HG03060 (cell line): Measurements from ENCODE around the gene TTBK1.

Source experiments
- ATAC-seq: cut with Tn5 transposase; IDR thresholded peaks from one replicate; pipeline ENCODE4 v1.9.1; 2021; ENCODE audit warnings: low read depth, moderate number of reproducible peaks; ENCODE audit not compliant: unreplicated experiment

The TTBK1 gene

DNA sequence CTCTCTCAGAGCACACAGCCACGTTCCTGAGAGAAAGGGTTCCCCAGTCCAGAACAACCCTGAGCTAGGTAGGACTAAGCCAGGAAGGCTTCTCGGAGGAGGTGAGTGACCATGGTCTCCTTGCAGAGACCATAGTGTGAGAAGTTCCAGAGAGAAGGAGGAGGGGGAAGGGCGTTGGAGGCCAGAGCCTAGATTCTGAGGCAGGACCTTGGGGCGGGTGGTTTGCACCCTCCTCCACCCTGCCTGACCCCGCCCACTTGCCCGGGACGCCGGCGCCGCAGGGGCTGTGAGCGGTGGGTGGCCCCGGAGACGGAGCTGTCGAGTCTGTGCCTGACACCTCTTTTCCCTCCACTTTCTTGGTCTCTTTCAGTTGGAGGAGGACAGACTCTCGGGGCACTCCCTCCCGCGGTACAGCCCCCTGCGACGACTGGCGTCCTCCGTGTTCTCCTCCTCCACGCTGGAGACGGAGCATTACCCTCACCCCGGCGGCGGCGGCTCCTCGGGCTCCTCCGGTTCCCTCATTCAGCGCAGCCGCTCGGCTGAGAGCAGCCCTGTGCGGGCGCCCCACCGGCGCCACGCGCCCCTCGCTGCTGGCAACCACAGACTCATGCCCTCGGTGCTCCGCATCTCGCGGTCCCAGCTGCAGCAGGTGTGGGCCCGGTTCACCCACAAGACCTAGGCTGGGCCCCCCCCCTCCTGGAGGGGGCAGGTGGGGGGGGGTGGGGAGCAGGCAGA, 26.2 kb downstream of the TTBK1 start:
- no peak for ATAC-seq

DNA sequence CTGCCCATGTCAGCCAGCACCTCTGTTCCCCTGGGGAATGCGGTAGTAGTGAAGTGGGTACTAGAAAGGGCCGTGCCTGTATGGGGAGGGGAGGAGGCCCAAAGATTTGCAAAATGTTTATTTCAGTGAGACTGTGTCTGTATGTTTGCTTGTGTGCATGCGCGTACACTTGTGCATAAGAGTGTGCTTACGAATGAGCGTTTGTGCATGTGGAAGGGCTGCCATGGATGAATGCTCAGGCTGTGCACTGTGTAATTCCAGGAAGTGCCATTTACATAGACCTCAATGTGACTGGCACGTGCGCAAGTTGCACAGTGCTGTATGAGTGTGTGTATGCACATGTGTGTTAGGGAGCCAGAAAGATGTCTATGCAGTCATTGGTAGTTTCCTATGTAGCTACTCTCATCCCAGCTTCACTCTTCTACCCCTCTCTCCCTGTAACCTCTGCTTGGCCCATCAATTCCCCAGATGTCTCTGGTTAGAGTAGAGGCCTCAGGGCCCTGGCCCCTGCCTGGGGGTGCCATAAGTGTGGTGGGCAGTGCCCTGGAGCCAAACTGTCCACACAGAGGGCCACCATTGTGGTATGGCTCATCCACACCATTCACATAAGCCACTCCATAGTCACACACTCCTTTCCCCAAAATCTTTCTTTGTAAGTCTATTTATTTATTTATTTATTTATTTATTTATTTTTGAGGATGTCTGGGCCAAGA, 28.0 kb downstream of the TTBK1 start:
- ATAC-seq = no peak

DNA sequence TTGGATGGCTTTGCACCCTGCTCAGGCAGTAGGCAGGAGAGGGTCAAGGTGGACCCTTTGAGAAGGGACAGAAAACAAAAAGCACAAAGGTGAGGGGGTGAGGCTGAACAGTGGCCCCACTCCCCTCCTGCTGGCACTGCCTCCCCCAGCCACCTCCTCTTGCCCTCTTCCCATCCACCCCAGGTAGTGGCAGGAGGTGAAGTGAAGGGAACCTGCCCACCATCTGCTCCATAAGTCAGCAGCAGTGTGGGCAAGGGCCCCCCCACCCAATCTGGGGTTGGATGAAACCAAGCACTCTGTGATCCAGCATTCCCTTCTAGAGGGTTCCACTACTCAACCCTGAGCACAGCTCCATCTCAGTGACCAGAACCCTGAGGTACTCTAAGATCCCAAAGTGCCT, 28.7 kb downstream of the TTBK1 start:
- no peak for ATAC-seq

DNA sequence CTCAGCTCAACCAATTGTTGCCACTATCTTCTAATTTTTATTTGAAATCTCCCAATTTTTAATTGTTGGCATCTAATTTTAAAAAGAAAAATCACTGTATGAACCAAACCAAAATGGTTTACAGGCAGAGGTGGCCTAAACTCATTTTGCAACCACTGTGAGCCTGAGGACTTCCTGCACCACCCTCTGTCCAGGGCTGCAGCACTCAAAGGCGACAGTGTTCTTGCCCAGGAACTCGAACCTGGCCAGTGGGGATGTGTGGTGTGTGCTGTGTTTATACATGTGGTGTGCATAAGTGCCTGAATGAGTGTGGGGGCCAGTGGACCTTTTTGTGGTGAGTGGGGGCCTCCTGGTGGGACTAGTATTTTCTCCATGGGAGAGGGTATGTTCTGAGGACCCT, 30.4 kb downstream of the TTBK1 start:
- ATAC-seq = no peak

DNA sequence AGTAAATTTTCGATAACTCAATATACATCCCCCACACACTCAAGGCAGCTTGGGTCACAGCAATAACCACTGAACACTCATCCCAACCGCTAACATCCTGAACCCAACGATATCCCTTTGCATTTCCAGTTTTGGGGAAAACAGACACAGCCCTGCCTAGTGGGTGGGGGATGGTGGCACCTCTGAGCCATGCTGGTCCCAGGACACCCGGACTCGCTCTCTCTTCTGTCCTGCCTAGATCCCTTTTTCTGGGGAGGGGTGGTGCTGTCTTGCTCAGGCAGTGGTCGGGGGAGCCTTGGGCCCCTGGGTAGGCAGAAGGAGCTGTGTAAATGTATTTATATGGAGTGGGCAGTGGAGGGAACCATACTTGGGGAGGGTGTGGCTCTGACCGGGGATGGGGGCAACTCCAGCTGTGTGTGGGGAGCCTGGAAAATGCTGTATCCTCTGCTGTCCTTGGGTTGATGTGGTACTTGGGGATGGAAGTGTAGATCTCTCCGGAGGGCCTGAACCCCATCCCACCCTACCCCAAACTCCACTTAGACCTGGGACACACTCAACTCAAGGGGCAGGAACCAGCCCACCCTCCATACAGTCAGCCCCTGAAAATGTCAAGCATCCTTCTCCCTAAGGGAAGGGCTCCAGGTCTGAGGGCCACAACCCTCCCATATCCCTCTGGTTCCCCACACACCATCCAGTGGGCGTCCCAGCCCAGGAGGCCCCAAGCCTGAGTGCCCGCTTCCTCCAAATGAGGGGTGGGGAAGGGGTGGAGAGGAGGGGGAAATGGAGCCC, 31.0 kb downstream of the TTBK1 start:
- no peak for ATAC-seq

- no peak for ATAC-seq
Measured at GRCh38 chr6:43274916-43275597, 31.8 kb downstream of the TTBK1 start.

DNA sequence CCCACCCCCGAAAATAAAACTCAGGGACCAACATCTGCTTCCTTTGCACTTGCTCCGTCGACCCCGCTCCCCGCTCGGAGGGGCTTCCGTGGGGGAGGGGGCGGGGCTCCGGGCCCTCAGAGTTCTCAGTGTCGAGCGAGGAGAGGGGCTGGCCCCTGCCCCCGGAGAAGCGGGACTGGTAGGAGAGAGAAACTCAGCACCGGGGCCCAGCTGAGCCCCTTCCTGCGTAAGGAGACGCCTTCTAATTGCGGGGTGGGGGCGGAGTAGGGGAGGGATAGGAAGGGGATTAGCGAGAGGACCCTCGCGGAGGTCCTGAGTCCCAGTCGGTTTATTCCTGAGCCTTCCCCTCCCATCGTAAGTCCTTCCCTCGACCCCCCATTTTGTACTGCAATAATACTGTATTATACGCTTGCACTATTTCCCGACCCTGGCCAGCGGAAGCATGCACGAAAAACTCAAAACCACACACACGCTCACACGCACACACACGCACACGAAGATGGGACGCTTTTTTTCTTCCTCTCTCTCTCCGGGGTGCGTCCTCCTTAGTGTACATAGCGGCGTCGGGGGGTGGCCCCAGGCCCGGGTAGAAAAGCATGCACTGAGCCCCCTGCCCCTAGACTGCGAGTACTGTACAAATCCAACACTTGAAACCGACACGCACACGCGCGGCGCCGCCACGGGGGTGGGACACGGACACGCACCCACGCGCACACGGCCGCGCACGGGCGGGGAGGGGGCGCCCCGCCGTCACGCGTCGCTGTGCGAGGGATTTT, 32.7 kb downstream of the TTBK1 start:
- ATAC-seq = no peak

DNA sequence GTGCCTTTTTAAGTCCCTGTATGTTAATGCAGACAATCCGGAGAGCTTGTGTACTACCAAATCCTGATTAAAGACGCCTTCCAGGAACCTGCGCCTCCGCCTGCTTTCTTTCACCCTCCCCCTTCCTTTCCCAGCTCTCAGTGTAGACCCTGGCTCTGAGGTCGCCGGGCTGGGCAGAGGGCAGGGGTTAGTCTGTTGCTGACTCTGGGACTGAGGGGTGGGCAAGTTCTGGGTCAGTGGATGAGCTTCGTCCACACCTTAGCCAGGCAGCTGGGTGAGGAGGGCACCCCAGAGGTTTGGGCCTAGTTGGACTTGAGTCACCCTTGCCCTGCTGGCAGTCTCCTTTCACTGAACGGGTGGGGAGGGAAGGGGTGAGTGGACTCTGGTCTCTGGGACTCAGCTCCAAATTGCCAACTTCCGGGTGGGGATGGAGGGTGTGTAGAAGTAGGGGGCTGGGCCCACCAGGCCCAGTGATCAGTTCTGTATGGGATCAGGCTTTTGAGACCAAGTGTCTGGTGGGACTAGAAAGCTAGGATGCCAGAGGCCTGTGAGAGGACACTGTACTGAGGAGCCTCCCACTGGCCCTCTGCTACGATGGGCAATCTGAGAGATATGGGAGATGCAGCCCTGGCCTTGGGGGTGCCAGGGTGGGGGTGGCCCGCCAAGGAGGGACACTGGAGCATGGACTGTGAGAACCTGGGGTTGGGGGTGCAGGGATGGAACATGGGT, 33.5 kb downstream of the TTBK1 start:
- no peak for ATAC-seq

DNA sequence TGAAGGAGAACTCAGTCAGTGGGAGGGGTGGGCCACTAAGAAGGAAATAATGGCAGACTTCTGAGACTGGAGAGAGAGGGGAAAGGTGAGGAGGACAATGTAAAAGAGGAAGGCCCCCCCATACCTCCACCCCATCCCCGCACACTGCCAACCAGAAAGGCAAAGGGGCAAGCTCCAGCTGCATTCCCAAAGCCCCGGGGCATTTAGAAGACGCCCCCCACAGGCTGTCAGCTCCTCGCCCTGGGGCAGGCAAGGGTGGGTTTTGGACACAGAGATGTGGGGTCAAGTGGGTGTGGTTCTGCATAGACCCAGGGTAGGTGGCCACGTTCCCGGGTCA, 34.0 kb downstream of the TTBK1 start:
- no peak for ATAC-seq

GRCh38 chr6:43277643-43278523, 34.6 kb downstream of the TTBK1 start:
- no peak for ATAC-seq

DNA sequence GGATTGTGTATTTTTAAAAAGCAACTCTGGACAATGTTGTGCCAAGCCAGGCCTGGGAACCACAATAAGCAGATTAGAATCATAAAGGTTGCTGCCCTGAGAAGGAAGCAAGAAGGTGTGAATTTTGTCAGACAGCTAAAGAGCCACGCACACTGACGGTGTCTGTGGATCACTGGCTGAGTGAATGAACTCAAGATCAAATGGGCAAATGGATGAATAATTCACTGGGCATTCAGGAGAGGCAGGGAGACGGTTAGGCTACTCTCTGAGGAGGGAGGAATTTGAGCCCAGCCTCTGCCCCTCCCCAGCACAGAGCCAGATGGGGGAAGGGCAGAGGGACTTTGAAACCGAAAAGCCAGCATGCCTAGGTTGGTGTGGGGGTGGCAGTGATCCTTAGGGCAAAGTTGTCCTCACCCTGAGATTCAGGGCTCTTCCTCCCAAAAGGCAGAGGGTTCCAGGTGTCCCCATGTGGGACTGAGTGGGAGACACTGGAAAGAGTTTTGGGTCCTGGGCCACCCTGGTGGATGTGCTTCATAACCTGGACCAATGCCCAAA, 35.3 kb downstream of the TTBK1 start:
- ATAC-seq = no peak

GRCh38 chr6:43280234-43280633, 37.0 kb downstream of the TTBK1 start:
- no peak for ATAC-seq

- ATAC-seq = no peak
Measured at GRCh38 chr6:43282060-43282459, 38.8 kb downstream of the TTBK1 start.

GRCh38 chr6:43282636-43283513, 39.6 kb downstream of the TTBK1 start:
- no peak for ATAC-seq

DNA sequence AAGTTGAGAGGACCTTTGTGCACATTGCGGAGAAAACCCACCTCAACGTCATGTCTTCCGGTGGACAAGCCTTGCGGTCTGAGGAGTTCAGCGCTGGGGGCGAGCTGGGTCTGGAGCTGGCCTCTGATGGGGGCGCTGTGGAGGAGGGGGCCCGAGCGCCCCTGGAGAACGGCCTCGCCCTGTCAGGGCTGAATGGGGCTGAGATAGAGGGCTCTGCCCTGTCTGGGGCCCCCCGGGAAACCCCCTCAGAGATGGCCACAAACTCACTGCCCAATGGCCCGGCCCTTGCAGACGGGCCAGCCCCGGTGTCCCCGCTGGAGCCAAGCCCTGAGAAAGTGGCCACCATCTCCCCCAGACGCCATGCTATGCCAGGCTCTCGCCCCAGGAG, 40.2 kb downstream of the TTBK1 start:
- no peak for ATAC-seq

- no peak for ATAC-seq
Measured at GRCh38 chr6:43283905-43284304, 40.6 kb downstream of the TTBK1 start.

DNA sequence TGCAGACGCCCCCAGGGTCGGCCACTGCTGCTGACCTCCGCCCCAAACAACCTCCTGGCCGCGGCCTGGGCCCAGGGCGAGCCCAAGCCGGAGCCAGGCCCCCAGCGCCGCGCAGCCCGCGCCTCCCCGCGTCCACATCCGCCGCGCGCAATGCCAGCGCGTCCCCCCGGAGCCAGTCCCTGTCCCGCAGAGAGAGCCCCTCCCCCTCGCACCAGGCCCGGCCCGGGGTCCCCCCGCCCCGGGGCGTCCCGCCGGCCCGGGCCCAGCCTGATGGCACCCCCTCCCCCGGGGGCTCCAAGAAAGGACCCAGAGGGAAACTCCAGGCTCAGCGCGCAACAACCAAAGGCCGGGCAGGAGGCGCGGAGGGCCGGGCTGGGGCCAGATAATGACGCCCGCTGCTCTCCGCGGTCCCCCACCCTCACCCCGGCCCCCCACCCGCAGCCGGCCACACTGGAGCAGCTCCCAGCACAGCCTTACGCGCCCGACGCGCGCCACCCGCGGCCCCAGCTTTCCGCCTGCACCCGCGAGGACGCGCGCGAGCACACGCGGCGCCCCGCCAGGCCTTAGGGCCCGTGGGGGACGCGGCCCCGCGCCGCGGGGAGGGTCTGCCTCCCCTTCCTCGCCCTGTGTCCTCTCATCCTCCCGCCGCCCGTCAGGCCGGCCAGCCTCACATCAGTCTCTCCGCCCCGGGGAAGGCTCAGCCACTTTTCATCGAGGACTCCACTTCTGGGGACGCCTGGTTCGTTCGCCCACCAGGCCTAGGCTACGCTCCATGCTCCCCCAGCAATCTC, 41.9 kb downstream of the TTBK1 start:
- no peak for ATAC-seq
